Upper lobe of left lung (tissue), 4 donors: ENCODE measurements around the gene GABRE.

Experiments
- CTCF ChIP-seq, 6 experiments: fragments of 450-650 bp in 4 of 6; fragments of 200-600 bp in 2 of 6; sonication (generic) in 2 of 6; IDR thresholded peaks; one replicate each; pipeline ENCODE4 v1.5.1; 2016 to 2019; ENCODE audit warnings: antibody characterized with exemption in 6 of 6
- POLR2A ChIP-seq, 4 donors: fragments of 450-650 bp; IDR thresholded peaks; one replicate each; pipeline ENCODE4 v1.5.1; 2016 to 2017; ENCODE audit warnings: antibody characterized with exemption in 4 of 4, mild to moderate bottlenecking in 2 of 4
- POLR2AphosphoS5 ChIP-seq, 2 donors: sonication (generic); formaldehyde crosslinking; IDR thresholded peaks; one replicate each; pipeline ENCODE4 v1.5.1; 2017; ENCODE audit warnings: antibody characterized with exemption in 2 of 2

DNA sequence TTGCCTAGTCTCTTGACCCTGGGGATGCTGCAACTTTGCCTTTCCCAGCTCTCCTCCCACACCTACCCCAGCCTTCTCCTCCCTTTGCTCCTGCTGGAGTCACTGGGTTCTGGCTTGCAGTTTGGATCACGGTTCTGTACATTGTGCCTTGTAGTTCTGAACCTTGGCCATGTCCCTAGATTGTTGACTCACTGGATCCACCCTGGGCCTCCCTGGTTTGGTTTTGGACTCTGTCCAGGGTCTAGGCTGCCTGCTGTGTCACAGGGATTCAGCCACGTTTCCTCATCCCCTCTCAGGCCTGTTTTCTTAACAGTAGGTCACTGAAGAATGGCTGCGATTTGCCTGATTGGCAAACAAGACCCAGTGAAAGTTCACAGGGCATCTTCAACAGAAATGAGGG, 11.5 kb upstream of the GABRE start:
- no peak for TF ChIP-seq POLR2AphosphoS5 (IDR thresholded peaks at IDR 0.05)
- TF ChIP-seq CTCF (IDR thresholded peaks at IDR 0.05), result no peak
- TF ChIP-seq POLR2A (IDR thresholded peaks at IDR 0.05), result no peak
